Muscle of arm (tissue), 12 donors: ENCODE measurements around the gene ARL16. TPM values are rescaled to one million over a fixed set of nuclear protein-coding genes. Genes with fewer than 3 reads are reported as not detected.

Experiments used
- DNase-seq: peaks from one replicate; pipeline ENCODE4 v3.0.0-alpha.2; 2013
- polyA plus RNA-seq, 12 donors: library from polyadenylated mRNA; unstranded; fragments of 120-200 nt; gene quantifications; one replicate each; pipeline ENCODE4 v1.2.1, GENCODE V29; 2013; ENCODE audit not compliant: insufficient read length in 12 of 12

Gene ARL16
- polyA plus RNA-seq, 12 donors, result 21.2 to 39.2 (median 30.1) TPM; not detected in 1

GRCh38 chr17:81714412-81715106 is 31.0 kb upstream of the ARL16 start:
- DNase-seq, result no peak

- DNase-seq, result no peak
Observed at GRCh38 chr17:81713556-81714411, 30.2 kb upstream of the ARL16 start.

- DNase-seq, result no peak
Observed at GRCh38 chr17:81713004-81713555, 29.5 kb upstream of the ARL16 start.

- no peak for DNase-seq
Observed at GRCh38 chr17:81712468-81713003, 28.9 kb upstream of the ARL16 start.

GRCh38 chr17:81711814-81712467 is 28.3 kb upstream of the ARL16 start, which contains the start of gene SLC25A10:
Gene SLC25A10, plus strand, starts transcription at chr17:81712284. Its CDS starts 143 bp downstream, at chr17:81712427.
- peak; percentile 61 for DNase-seq

- DNase-seq, result no peak
Observed at GRCh38 chr17:81710514-81711308, 27.1 kb upstream of the ARL16 start.

- DNase-seq, result no peak
Observed at GRCh38 chr17:81708739-81709185, 25.2 kb upstream of the ARL16 start.

- DNase-seq, result no peak
Observed at GRCh38 chr17:81707725-81708646, 24.4 kb upstream of the ARL16 start.

GRCh38 chr17:81706757-81707624 is 23.4 kb upstream of the ARL16 start:
- DNase-seq, result no peak

GRCh38 chr17:81706232-81706611 is 22.6 kb upstream of the ARL16 start:
- DNase-seq, result no peak

- DNase-seq, result no peak
Observed at GRCh38 chr17:81705518-81706231, 22.1 kb upstream of the ARL16 start.

GRCh38 chr17:81703747-81704654 is 20.4 kb upstream of the ARL16 start:
- DNase-seq, result no peak

GRCh38 chr17:81702934-81703746 is 19.5 kb upstream of the ARL16 start, which contains the start of gene MRPL12:
Gene MRPL12, plus strand, starts transcription at chr17:81703367. Its CDS starts 135 bp downstream, at chr17:81703502.
- peak; percentile 93 for DNase-seq

GRCh38 chr17:81701288-81702071 is 17.9 kb upstream of the ARL16 start:
- DNase-seq, result no peak
